ENCODE measurements around the gene CHID1. TPM values are rescaled to one million over a fixed set of nuclear protein-coding genes. Genes with fewer than 3 reads are reported as not detected.

The CHID1 gene
- total and polyA plus RNA-seq, 9 of the 15 experiments (the other 6 are each of a cell fraction or from before 2014, with no cell fraction given), result 15.1 to 108 (median 39.8) TPM

DNA sequence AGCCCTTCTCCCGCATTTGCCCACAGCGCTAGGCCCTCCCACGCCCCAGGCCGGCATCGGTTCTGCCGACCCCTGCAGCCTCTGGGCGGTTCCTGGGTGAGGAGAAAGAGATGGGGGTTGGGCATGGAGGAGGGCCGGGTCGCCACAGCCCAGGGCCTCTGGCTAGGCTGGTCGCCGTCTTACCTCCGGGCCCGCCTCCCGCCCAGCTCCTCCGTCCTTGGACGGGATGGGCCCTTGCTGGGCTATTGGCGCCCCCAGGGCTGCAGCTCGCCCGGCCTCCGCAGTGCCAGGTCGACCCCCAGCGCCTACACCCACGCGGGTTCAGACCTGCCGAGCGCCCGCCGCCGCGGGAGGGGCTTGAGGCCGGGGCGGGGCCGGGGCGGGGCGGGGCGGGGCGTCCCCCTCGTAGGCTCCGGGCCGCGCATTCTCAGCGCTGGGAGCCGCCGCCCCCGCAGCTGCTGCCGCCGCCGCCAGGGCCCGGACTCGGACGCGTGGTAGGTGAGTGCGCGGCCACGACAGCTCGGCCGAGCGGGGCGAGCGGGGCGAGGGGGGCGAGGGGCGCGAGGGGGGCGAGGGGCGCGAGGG is 78.0 kb downstream of the CHID1 start, which contains the start of gene CD151 (continued):
- TF ChIP-seq, protein P1, sequence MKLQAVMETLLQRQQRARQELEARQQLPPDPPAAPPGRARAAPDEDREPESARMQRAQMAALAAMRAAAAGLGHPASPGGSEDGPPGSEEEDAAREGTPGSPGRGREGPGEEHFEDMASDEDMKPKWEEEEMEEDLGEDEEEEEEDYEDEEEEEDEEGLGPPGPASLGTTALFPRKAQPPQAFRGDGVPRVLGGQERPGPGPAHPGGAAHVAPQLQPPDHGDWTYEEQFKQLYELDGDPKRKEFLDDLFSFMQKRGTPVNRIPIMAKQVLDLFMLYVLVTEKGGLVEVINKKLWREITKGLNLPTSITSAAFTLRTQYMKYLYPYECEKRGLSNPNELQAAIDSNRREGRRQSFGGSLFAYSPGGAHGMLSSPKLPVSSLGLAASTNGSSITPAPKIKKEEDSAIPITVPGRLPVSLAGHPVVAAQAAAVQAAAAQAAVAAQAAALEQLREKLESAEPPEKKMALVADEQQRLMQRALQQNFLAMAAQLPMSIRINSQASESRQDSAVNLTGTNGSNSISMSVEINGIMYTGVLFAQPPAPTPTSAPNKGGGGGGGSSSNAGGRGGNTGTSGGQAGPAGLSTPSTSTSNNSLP (IDR thresholded peaks at IDR 0.05; ENCODE audit: borderline replicate concordance, low read depth, low read length), result no peak
- TF ChIP-seq CBFA2T3 (IDR thresholded peaks at IDR 0.05) (no peak), ZC3H8 (IDR thresholded peaks at IDR 0.05) (no peak), ZNF583 (CRISPR knock-in tag; IDR thresholded peaks at IDR 0.05) (no peak), CEBPG (CRISPR knock-in tag; IDR thresholded peaks at IDR 0.05) (0 out of 2 replicates have a peak, but pooled peaks have one; percentile 8), CEBPG (tag; conservative IDR thresholded peaks at IDR 0.05 in 1 of 2, IDR thresholded peaks at IDR 0.05 in 1 of 2) (no peak), PCBP1 (IDR thresholded peaks at IDR 0.05; ENCODE audit: low read depth, low read length, poor library complexity, severe bottlenecking) (peak; percentile 24), ZBTB1 (CRISPR knock-in tag; IDR thresholded peaks at IDR 0.05; ENCODE audit: borderline replicate concordance, low read depth) (0 out of 2 replicates have a peak, but pooled peaks have one; percentile 46), CBFA2T2 (conservative IDR thresholded peaks at IDR 0.05) (no peak), BDP1 (IDR thresholded peaks at IDR 0.05; ENCODE audit: insufficient read depth, insufficient read length) (no peak), ZNF347 (CRISPR knock-in tag; IDR thresholded peaks at IDR 0.05; ENCODE audit: low read depth) (no peak)
- TF ChIP-seq, protein P2, sequence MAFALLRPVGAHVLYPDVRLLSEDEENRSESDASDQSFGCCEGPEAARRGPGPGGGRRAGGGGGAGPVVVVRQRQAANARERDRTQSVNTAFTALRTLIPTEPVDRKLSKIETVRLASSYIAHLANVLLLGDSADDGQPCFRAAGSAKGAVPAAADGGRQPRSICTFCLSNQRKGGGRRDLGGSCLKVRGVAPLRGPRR (CRISPR knock-in tag; IDR thresholded peaks at IDR 0.05), result no peak
- TF ChIP-seq, protein P3, sequence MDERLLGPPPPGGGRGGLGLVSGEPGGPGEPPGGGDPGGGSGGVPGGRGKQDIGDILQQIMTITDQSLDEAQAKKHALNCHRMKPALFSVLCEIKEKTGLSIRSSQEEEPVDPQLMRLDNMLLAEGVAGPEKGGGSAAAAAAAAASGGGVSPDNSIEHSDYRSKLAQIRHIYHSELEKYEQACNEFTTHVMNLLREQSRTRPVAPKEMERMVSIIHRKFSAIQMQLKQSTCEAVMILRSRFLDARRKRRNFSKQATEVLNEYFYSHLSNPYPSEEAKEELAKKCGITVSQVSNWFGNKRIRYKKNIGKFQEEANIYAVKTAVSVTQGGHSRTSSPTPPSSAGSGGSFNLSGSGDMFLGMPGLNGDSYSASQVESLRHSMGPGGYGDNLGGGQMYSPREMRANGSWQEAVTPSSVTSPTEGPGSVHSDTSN (CRISPR knock-in tag; IDR thresholded peaks at IDR 0.05; ENCODE audit: low read depth), result no peak
- TF ChIP-seq, protein P3 (tag; conservative IDR thresholded peaks at IDR 0.05; ENCODE audit: low read depth), result no peak
- TF ChIP-seq, protein P4, sequence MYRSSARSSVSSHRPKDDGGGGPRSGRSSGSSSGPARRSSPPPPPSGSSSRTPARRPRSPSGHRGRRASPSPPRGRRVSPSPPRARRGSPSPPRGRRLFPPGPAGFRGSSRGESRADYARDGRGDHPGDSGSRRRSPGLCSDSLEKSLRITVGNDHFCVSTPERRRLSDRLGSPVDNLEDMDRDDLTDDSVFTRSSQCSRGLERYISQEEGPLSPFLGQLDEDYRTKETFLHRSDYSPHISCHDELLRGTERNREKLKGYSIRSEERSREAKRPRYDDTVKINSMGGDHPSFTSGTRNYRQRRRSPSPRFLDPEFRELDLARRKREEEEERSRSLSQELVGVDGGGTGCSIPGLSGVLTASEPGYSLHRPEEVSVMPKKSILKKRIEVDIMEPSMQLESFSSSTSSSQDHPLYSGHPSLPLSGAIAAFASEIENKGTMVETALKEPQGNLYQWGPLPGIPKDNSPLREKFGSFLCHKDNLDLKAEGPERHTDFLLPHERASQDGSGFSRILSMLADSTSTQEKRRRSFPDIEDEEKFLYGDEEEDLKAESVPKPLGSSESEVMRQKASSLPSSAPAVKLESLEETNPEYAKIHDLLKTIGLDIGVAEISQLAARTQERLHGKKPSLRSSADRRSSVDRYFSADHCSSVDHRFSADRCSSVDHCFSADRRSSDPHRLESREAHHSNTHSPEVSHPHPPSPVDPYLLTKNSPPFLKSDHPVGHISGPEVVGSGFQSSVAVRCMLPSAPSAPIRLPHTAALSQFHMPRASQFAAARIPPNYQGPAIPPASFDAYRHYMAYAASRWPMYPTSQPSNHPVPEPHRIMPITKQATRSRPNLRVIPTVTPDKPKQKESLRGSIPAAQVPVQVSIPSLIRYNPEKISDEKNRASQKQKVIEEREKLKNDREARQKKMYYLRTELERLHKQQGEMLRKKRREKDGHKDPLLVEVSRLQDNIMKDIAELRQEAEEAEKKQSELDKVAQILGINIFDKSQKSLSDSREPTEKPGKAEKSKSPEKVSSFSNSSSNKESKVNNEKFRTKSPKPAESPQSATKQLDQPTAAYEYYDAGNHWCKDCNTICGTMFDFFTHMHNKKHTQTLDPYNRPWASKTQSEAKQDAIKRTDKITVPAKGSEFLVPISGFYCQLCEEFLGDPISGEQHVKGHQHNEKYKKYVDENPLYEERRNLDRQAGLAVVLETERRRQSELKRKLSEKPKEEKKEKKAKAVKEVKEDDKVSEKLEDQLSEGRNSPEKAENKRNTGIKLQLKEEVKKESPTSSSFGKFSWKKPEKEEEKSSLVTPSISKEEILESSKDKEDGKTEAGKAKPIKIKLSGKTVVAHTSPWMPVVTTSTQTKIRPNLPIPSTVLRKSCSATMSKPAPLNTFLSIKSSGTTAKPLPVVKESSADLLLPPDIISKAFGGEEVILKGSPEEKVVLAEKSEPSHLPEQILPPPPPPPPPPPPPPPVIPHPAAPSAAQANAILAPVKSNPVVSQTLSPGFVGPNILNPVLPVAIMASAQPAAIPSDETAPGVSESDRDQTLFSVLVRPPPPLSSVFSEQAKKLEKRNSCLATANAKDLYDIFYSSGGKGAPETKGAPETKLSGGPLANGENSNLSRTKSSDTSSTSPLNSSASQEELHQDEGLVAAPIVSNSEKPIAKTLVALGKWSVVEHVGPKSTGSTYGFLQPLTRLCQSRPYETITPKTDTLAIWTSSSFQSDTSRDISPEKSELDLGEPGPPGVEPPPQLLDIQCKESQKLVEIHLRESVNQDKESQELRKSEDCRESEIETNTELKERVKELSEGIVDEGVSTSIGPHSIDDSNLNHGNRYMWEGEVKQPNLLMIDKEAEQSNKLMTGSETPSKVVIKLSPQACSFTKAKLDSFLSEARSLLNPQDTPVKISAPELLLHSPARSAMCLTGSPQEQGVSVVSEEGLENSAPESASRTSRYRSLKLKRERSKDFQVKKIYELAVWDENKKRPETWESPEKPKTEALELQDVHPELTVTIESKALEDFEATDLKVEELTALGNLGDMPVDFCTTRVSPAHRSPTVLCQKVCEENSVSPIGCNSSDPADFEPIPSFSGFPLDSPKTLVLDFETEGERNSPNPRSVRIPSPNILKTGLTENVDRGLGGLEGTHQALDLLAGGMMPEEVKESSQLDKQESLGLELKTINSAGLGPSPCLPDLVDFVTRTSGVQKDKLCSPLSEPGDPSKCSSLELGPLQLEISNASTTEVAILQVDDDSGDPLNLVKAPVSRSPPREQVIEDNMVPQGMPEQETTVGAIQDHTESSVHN (IDR thresholded peaks at IDR 0.05; ENCODE audit: borderline replicate concordance in 1 of 2, low read depth in 1 of 2), result no peak
